ENCODE data around the gene TSPAN3. TPM values are rescaled to one million over a fixed set of nuclear protein-coding genes. Genes with fewer than 3 reads are reported as not detected.

Gene TSPAN3
- total and polyA plus RNA-seq, 3 donors from 2014 or later, result 197 to 226 (median 223) TPM

GRCh38 chr15:77032647-77033416 is 38.1 kb downstream of the TSPAN3 start:
- intact Hi-C loops (cut with DNase I; ENCODE audit: low total_unique reads), result no loop called here
- H3K4me3 ChIP-seq, result no peak overlapping the region
- H3K27me3 ChIP-seq, result no peaks in the 10 kb centered on the region
- peak; percentile 7 for DNase-seq
- TF ChIP-seq POLR2A (IDR thresholded peaks at IDR 0.05), result no peak
- TF ChIP-seq, protein P1, sequence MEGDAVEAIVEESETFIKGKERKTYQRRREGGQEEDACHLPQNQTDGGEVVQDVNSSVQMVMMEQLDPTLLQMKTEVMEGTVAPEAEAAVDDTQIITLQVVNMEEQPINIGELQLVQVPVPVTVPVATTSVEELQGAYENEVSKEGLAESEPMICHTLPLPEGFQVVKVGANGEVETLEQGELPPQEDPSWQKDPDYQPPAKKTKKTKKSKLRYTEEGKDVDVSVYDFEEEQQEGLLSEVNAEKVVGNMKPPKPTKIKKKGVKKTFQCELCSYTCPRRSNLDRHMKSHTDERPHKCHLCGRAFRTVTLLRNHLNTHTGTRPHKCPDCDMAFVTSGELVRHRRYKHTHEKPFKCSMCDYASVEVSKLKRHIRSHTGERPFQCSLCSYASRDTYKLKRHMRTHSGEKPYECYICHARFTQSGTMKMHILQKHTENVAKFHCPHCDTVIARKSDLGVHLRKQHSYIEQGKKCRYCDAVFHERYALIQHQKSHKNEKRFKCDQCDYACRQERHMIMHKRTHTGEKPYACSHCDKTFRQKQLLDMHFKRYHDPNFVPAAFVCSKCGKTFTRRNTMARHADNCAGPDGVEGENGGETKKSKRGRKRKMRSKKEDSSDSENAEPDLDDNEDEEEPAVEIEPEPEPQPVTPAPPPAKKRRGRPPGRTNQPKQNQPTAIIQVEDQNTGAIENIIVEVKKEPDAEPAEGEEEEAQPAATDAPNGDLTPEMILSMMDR (IDR thresholded peaks at IDR 0.05), result no peak
- no peaks in the 10 kb centered on the region for H3K36me3 ChIP-seq (ENCODE audit: low read depth, missing control alignments)
- no peak overlapping the region for H3K27ac ChIP-seq
- no peaks in the 10 kb centered on the region for H3K9me3 ChIP-seq
- peaks cover 6% of the 10 kb centered on the region for H3K4me1 ChIP-seq
- 81 to 85% methylated on average over 6 to 18 of the region's 18 CpGs for WGBS, 2 donors

DNA sequence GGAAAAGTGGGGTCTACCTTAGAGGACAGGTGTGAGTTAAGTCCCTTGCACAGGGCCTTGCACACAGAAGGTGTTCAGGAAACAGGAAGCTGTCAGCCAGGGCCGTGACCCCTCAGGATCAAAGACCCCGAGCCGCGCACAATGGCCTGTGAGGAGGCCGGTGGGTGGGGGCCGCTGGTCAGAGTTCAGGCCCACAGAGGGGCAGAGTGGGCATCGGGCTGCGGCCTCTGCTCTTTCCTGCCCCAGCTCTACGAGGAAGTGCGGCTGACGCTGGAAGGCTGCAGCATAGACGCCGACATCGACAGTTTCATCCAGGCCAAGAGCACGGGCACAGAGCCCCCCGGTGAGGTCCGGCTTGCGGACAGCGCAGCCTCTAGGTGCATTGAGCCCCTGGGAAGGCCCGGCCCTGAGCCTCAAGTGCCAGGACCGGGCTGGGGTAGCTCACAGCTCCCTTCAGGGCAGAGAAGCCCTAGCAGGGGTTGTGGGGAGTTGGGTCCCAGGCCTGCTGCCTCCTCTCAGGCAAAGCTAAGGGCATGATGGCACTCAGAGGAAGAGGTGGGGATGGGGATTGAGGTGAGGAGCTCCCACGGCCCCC is 38.8 kb downstream of the TSPAN3 start:
- peak; percentile 11 for DNase-seq
- Histone ChIP-seq H3K36me3 (ENCODE audit: low read depth, missing control alignments) (no peaks in the 10 kb centered on the region), H3K27me3 (no peaks in the 10 kb centered on the region), H3K9me3 (no peaks in the 10 kb centered on the region), H3K4me1 (peaks cover 13% of the 10 kb centered on the region), H3K27ac (no peak overlapping the region), H3K4me3 (no peak overlapping the region)
- TF ChIP-seq, protein P1 (IDR thresholded peaks at IDR 0.05), result no peak
- no peak for TF ChIP-seq POLR2A (IDR thresholded peaks at IDR 0.05)
- intact Hi-C loops (cut with DNase I; ENCODE audit: low total_unique reads), result no loop called here
- WGBS, 2 donors, result 80 to 88% methylated on average over 4 to 22 of the region's 22 CpGs

GRCh38 chr15:77031376-77032050 is 39.4 kb downstream of the TSPAN3 start:
- intact Hi-C loops (cut with DNase I; ENCODE audit: low total_unique reads), result no loop called here
- 83 to 87% methylated on average over 3 to 12 of the region's 12 CpGs for WGBS, 2 donors
- Histone ChIP-seq H3K4me3 (no peak overlapping the region), H3K36me3 (ENCODE audit: low read depth, missing control alignments) (no peaks in the 10 kb centered on the region), H3K27me3 (no peaks in the 10 kb centered on the region), H3K4me1 (peaks cover 15% of the 10 kb centered on the region), H3K27ac (no peak overlapping the region), H3K9me3 (no peaks in the 10 kb centered on the region)
- TF ChIP-seq, protein P1 (IDR thresholded peaks at IDR 0.05), result no peak
- no peak for TF ChIP-seq POLR2A (IDR thresholded peaks at IDR 0.05)
- peak; percentile 10 for DNase-seq

DNA sequence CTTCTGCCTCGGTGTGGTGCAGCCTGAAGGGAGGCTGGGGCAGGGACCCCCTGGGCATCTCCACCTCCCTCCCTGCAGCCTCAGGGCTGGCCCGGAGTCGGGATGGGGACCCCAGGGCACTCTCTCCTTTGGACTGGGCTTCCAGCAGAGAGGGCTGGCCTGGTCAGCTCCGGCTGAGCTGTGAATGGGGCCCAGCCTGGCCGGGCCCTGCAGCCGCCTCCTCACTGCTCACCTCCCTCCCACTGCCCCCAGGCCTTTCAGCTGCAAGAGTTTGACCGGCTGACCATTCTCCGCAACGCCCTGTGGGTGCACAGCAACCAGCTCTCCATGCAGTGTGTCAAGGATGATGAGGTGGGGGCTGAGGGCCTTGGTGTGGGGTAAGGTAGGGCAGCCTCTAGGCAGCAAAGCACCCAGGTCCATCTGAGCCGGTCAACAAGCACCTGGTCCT is 40.0 kb downstream of the TSPAN3 start:
- H3K4me1 ChIP-seq, result peaks cover 12% of the 10 kb centered on the region
- TF ChIP-seq, protein P1 (IDR thresholded peaks at IDR 0.05), result no peak
- TF ChIP-seq POLR2A (IDR thresholded peaks at IDR 0.05), result no peak
- no peaks in the 10 kb centered on the region for H3K9me3 ChIP-seq
- no peak overlapping the region for H3K4me3 ChIP-seq
- H3K36me3 ChIP-seq (ENCODE audit: low read depth, missing control alignments), result no peaks in the 10 kb centered on the region
- H3K27me3 ChIP-seq, result no peaks in the 10 kb centered on the region
- H3K27ac ChIP-seq, result no peak overlapping the region
- peak; percentile 7 for DNase-seq
- intact Hi-C loops (cut with DNase I; ENCODE audit: low total_unique reads), result no loop called here
- WGBS, 2 donors, result 80 to 87% methylated on average over 2 to 10 of the region's 10 CpGs
